ENCODE measurements around the gene PROK1.

The PROK1 gene

GRCh38 chr1:110464340-110464739 is 13.4 kb downstream of the PROK1 start:
- FAIRE-seq (no peak), DNase-seq (ENCODE audit: insufficient read length, low spot score) (no peak)

- FAIRE-seq (no peak), DNase-seq (ENCODE audit: insufficient read length, low spot score) (no peak)
Observed at GRCh38 chr1:110465038-110465813, 14.3 kb downstream of the PROK1 start.

DNA sequence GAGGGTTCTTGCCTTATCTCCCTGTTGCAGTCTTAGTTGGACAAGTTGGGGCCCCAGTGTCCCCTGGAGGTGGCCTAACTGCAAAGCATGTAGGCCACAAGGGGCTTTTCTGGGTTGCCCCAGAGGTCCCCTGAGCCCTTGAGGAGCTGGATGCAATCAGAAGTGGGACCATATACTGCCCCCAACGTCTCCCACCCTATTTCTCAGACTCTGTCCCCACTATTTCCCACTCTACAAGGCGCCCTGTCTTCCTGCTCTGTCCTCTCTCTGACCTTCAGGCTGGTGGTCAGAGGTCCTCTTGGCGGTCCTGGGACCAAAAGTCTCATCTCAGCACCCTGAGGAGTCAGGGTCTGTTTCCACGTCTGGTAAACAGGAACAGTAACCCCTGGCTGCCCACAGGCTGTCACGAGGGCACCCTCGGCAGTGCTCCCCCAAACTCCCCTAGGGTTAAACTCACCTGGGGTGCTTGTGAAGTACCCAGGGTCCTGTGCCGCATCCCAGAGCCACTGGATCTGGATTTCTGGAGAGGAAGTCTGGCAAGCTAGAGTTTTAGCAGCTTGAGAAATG is 14.9 kb downstream of the PROK1 start:
- no peak for DNase-seq (ENCODE audit: insufficient read length, low spot score)
- no peak for FAIRE-seq

DNA sequence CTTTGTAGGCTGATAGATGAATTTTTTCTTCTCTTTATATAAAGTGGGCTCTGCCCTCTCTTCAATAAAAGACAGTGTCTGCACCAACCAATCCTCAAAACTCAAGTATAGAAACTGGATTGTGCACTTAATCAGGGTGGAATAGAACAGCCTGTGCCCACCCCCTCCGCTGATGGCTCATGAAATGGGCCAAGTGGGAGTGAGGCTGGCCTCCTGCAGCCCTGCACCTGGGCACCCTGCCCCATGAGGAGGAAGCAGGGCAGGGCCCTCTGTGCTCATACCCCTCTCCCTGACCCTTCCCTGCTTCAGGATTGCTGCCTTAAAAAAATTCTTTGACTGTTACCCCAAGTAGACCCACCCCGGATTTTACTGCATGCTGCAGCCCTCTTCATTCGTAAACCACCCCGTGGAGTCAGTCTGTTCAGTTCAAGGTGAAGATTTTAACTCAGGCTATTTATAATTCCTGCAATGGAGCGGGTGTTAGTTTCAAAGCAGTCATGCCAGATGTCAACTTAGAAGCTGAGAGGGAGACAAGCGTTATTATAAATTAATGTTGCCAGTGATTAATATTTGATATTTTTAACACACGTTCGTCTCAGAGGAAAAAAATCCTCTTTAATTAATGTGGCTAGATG is 15.8 kb downstream of the PROK1 start:
- no peak for DNase-seq (ENCODE audit: insufficient read length, low spot score)
- FAIRE-seq, result no peak

- FAIRE-seq, result no peak
- DNase-seq (ENCODE audit: insufficient read length, low spot score), result no peak
Observed at GRCh38 chr1:110471131-110471530, 20.2 kb downstream of the PROK1 start.

GRCh38 chr1:110472546-110472945 is 21.6 kb downstream of the PROK1 start:
- DNase-seq (ENCODE audit: insufficient read length, low spot score) (no peak), FAIRE-seq (no peak)

GRCh38 chr1:110474444-110474843 is 23.5 kb downstream of the PROK1 start:
- DNase-seq (ENCODE audit: insufficient read length, low spot score), result no peak
- no peak for FAIRE-seq

GRCh38 chr1:110475362-110476027 is 24.5 kb downstream of the PROK1 start:
- no peak for FAIRE-seq
- DNase-seq (ENCODE audit: insufficient read length, low spot score), result no peak

GRCh38 chr1:110476028-110476765 is 25.2 kb downstream of the PROK1 start:
- DNase-seq (ENCODE audit: insufficient read length, low spot score), result no peak
- no peak for FAIRE-seq

- FAIRE-seq (no peak), DNase-seq (ENCODE audit: insufficient read length, low spot score) (peak; percentile 35)
Observed at GRCh38 chr1:110477041-110477440, 26.1 kb downstream of the PROK1 start.

GRCh38 chr1:110477445-110477957 is 26.6 kb downstream of the PROK1 start:
- no peak for DNase-seq (ENCODE audit: insufficient read length, low spot score)
- FAIRE-seq, result no peak

DNA sequence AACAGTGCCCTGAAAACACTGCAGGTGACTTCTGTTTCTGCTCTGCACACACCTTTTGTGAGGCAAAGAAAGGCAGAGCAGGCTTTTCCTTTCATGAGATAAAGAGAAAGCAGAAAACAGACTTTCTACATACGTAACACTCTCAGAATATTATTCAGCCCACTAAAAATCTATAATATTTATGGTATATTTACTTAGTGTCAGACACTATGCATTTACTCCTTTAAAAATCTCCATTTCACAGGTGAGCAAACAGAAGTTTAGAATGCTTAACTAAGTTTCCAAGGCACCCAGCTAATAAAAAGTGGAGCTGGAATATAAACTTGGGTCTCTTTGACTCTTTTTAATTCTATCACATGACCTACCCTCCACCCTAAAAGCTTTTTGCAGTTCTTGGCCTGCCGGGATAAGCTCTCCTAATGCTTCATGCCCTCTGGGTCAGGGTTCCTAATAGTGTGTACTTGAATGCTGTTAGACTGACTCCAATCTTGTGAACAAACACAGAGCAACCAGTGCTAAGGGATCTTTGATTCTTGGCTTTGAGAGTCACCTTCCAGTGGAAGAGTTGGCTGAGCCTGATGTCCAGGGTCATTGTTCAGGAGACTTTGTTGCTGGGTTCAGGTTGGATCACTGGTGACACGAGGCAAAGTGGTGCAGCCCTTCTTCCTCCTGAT is 27.2 kb downstream of the PROK1 start:
- DNase-seq (ENCODE audit: insufficient read length, low spot score) (no peak), FAIRE-seq (no peak)

- FAIRE-seq, result no peak
Observed at GRCh38 chr1:110478886-110479285, 27.9 kb downstream of the PROK1 start.

DNA sequence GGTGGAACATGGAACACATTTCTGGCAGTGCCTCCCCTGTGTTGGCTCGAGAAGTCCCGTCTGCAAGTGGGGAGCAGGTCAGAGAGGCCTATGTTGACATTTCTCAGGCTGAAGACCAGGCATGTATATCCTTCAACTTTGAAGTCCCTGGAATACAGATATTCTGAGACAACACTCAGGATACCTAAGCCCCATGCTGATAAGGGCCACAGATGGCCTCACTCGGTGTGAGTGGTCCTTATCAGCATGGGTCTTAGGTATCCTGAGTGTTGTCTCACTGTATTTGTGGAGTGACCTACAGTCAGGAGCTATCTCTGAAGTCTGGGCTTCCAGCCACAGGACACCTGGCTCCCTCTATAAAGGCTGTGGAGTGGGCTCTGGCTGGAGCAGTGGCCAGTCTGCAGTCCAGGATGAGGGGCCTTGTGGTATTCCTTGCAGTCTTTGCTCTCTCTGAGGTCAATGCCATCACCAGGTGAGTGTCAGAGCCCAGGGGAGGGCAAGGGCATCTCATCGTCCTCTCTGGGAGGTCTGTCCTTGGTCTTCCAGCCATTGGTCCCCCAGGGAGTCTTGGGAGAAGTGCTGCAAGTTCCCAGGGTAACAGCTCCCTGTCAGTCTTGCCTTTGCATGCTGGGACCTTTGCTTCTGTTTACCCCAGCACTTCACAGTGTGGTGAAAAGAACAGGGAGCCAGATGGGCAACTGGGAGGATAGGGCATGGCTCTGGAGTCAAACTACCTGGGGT is 29.6 kb downstream of the PROK1 start:
- FAIRE-seq, result no peak
- no peak for DNase-seq (ENCODE audit: insufficient read length, low spot score)

More at GRCh38 chr1:110478886-110479285, 27.9 kb downstream of the PROK1 start:
- DNase-seq (ENCODE audit: insufficient read length, low spot score), result no peak

DNA sequence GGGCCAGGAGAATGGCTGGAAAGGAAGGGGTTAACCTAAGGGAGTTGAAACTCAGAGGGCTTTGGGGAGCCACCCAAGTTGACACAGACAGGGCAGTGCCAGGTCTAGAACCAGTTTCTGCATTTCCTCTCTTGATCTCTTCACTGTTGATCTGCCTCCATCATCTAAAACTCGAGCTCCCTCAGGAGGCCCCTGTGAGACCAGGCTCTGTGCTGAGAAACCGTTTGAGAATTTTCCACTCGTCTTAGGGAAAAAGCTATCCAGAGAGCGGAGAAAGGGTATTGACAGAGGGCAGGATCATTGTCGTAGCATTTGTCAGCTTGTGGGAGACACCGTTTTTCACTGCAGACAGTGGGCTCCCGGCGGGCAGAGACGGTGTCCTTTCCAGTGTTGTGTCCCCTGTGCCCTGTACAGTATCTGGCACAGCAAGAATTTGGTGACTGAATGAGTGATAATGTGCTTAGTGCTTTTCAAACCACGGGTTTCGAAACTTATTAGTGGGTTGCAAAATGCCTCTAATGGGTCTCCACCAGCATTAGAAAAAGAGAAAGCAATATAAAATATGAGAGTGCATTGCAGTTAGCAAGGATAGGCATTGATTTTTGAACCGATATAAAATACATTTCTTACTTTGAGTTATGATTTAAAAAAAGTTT is 31.1 kb downstream of the PROK1 start:
- no peak for DNase-seq (ENCODE audit: insufficient read length, low spot score)
- FAIRE-seq, result no peak

DNA sequence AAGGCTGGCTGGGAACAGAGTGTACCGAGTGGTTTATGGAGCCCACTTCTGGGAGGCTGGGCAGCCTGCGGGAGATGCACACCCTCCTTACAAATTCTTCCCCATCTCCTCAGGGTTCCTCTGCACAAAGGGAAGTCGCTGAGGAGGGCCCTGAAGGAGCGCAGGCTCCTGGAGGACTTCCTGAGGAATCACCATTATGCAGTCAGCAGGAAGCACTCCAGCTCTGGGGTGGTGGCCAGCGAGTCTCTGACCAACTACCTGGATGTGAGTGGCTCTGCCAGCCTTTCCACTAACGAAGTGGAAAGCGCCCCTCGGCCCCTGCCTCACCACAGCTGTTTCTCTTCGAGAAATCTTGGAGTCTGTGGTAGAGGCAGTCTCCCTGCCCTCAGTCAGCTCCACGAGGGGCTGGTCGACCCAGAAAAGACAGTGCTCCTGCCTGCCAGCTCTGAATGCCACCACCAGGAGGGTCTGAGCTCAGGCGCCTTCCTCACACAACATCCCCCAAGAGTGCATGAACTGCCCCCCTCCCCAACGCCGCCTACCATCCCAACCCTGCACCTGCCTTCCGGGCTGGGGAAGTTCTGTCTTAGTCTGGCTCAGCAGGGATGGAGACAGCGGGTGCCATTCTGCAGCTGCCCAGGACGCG is 31.8 kb downstream of the PROK1 start:
- DNase-seq (ENCODE audit: insufficient read length, low spot score) (no peak), FAIRE-seq (no peak)

GRCh38 chr1:110483308-110483685 is 32.3 kb downstream of the PROK1 start:
- no peak for FAIRE-seq

DNA sequence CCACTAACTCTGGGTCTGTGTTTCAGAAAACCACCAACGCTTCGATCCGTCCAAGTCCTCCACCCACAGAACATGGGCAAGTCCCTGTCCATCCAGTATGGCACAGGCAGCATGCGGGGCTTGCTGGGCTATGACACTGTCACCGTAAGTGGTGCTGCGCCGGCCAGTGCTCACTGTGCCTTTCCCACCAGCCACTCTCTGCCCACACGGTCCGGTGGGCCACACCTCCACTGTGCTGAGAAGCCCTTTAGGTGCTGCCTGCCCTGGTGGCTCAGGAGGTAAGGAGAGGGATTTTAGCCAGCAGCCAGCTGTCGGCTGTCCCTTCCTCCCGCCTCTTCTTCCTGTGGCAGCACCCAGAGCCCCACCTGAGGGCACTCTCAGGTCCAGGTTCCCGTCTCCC is 33.9 kb downstream of the PROK1 start:
- FAIRE-seq, result no peak
- no peak for DNase-seq (ENCODE audit: insufficient read length, low spot score)

More at GRCh38 chr1:110483308-110483685, 32.3 kb downstream of the PROK1 start:
- DNase-seq (ENCODE audit: insufficient read length, low spot score), result no peak
